GM19468 (cell line): ENCODE results near the gene ATP6V1G2.
"Not testable (repeated sequence)": the region's sequence is repeated elsewhere in the genome, so short reads cannot be mapped to it uniquely, and the experiment has no call there.

Experiments used
- ATAC-seq: cut with Tn5 transposase; IDR thresholded peaks from one replicate; pipeline ENCODE4 v1.9.1; 2021; ENCODE audit warnings: mild to moderate bottlenecking, moderate library complexity, moderate number of reproducible peaks; ENCODE audit not compliant: unreplicated experiment; ENCODE audit errors: extremely low read depth

ATP6V1G2 gene

DNA sequence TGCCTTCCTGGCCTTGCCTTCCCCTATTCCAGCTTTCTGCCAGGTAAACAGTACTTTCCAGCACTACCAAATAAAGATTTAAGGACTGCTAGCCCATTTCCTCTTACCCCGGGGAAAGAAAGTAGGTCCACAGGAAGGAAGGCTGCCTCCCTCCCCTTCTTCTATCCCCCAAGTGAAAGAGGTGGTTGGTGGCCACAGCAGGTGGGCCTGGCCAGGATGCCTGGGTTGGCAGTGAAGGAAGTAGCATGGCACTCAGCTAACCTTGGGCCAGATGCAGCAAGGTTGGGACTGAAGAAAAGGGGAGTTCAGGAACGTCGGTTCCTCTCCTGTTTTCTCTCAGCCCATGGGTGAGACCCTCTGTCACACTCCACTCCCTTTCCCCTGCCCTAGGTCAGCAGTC lies 9.9 kb upstream of the ATP6V1G2 start:
- no peak for ATAC-seq

- ATAC-seq, result not testable (repeated sequence)
Observed at GRCh38 chr6:31551371-31551770, 5.0 kb upstream of the ATP6V1G2 start.

GRCh38 chr6:31548544-31548873 lies 2.1 kb upstream of the ATP6V1G2 start:
- ATAC-seq, result no peak

- no peak for ATAC-seq
Observed at GRCh38 chr6:31547727-31548543, 1.5 kb upstream of the ATP6V1G2 start.

DNA sequence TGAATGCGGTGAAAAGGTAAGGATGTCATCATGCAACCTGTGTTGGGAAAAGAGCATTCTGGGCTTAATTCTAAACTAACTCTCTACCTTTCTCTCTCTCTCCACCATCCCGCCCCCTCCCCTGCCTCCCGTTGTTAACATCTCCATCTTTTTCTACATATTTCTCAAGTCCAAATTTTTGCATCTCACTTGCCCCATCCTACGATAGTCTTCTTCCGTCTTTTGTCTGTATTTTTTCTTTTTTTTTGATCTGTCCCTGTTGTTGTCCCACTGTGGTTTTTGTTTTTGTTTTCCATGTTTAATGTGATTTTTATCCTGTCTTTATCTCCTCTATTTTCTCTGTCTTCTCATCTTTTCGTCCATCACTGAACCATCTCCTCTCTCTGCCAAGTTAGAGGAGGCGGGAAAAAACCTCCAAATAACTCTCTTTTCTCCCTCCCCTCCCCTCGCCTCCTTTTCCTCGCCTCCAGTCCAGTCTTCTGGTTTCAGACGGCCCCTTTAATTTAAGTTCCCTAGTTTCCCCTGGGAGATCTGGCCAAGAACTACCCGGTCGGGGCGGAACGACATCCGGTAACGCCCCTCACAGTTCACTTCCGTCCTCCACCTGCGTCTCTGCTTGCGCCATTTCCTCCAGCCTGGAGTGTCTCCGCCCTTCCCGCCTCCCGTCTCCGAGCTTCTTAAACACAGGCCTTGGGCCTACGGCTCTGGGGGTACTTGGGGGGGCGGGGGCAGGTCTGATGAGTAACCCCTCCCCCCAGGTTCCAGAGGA lies 734 bp upstream of the ATP6V1G2 start, which contains the start of gene NFKBIL1:
TSS of gene NFKBIL1 (plus strand) at position 651 of the 769 bp plus-strand sequence. CDS start at position 738, 87 bp downstream.
- ATAC-seq, result no peak

GRCh38 chr6:31545291-31545690 lies 1.1 kb downstream of the ATP6V1G2 start:
- ATAC-seq, result no peak

- no peak for ATAC-seq
Observed at GRCh38 chr6:31544676-31545075, 1.7 kb downstream of the ATP6V1G2 start.

- ATAC-seq, result no peak
Observed at GRCh38 chr6:31543639-31544038, 2.8 kb downstream of the ATP6V1G2 start.

GRCh38 chr6:31541658-31542521 lies 4.5 kb downstream of the ATP6V1G2 start, which contains the start of gene DDX39B:
Gene DDX39B (minus strand): TSS chr6:31542003. CDS start chr6:31540532, 1,471 bp downstream.
- ATAC-seq, result peak; percentile 41

DNA sequence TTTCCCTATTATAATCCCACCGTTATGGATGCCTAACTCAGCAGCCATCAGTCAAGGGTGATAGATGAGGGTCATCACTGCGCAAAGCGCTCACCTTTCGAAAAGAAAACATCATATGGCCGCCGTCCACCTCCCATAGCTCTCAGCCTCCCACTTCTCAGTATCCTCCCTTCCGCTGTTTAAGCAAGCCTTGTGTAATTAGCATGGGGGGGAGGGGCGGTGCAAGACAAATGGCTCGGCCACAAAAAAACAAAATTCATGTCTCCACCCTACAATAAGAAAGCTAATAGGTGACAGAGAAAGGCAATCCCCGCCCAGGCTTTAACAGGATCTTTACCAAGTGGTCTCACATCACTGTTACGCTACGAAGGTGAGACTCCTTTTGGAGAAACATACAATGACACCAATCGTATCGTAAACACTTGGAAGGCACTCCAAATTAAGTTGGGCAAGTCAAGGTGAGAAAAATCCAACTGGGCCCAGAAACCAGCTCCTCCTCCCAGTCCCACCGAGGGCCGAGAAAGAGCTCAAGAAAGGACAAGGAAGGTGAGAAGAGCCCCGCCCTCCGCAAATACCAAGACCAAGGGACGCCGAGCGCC lies 5.2 kb downstream of the ATP6V1G2 start:
- no peak for ATAC-seq

DNA sequence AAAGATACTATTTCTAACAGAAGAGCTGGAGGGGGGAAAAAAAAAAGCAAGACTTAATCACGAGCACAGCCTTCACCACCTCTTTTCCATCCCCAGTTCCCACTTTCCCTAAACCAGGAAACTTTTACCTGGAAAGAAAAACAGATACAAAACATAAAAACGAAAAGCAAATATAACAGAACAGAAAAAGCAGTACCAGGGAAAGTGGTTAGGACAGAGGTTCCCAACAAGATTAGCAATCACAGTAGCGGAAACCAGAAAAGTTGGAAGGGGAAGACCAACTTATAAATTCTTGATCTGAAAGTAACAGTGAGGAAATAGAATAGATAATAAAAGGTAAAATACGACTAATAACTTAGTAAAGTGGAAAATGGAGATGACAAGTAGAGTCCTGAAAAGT lies 5.8 kb downstream of the ATP6V1G2 start:
- no peak for ATAC-seq

GRCh38 chr6:31538805-31539400 lies 7.5 kb downstream of the ATP6V1G2 start:
- no peak for ATAC-seq

GRCh38 chr6:31535538-31536324 lies 10.7 kb downstream of the ATP6V1G2 start:
- ATAC-seq, result no peak

DNA sequence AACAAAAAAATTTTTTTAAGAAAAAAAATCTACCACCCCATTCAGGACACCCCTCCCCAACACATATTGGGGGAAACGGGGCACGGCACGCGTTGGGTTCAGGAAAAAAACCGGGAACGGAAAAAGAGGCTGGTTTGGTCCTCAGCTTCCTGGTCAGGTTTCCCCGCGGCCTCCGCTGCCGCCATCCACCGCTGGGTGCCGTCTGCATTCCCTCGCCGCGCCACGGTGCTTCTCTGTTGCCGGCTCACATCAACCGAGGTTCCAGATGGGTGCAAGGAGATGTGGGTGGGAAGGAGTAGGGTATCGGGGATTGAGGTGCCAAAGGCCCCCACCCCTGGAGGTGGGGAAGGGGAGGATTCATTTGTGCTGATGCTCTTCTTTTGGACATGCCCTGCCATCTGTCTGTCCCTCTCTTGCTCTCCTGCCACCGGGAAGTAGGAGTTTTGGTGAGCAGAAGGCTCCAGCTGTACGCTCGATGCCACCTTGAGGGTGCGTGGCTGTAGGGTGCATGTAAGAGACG lies 11.8 kb downstream of the ATP6V1G2 start:
- ATAC-seq, result no peak

DNA sequence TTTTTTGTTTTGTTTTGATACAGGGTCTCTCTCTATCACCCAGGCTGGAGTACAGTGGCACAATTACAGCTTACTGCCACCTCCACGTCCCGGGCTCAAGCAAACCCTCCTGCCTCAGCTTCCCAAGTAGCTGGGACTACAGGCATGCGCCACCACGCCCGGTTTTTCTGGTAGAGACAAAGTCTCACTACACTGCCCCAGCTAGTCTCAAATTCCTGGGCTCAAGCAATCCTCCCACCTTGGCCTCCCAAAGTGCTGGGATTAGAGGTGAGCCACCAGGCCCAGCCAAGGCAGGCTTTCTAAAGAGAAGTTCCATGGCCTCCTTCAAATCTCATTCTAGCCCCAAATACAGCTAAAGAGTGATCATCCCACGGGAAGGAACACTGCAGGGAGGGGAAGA lies 12.4 kb downstream of the ATP6V1G2 start:
- no peak for ATAC-seq

DNA sequence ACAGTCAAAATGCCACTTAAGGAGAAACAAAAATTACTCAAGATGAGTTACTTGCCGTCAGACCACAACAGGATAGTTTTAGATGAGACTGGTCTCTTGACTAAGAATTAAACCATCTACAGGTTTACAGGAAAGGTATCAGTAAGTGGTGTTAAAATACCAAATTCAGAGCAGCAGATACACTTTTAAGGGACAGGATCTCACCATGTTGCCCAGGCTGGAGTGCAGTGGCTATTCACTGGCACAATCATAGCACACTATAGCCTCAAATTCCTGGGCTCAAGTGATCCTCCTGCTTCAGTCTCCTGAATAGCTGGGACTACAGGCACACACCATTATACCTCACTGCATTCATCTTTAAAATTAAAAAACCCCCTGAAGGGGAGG lies 13.0 kb downstream of the ATP6V1G2 start:
- no peak for ATAC-seq

DNA sequence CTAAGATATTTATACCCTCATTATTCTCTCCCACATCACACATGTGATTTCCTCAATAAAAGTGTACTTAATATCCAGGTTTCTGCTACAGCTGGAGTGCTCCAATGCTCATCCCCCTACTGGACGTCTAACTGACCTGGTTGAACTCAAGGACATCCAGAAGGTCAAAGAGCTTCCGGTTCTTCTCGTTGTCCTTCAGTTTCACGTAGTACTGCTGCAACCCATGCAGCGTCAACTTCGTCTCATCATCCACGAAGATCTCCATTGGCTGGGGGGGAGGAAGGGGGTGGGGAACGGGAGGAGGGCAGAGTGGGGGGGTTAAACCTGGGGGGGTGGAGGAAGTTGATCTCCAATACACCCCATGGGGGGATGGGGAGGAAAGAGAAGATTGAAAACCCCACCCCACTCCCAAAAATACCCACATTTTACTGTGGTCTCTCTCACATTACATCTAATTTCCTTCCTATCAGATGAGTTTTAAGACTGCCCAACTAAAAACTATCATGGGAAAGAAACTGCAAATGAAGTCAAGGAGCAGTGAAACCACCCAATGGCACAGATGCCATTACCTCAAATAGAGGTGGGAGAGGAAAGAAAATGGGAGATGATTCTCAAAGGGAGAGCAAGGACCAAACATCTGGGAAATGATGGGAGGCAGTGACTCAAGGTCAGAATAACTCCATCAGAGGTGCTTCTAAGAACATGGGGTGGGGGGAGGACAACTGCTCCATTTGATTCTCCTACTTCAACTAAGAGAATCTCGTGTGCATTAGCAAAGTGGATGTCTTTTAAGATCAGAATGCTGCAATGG lies 13.6 kb downstream of the ATP6V1G2 start:
- ATAC-seq, result no peak
